Colonic mucosa (tissue), 4 donors: ENCODE data around the gene CCNG1. TPM values are rescaled to one million over a fixed set of nuclear protein-coding genes. Genes with fewer than 3 reads are reported as not detected.
"Not testable (repeated sequence)": the region's sequence is repeated elsewhere in the genome, so short reads cannot be mapped to it uniquely, and the experiment has no call there.

Source experiments
- DNase-seq: peaks from one replicate; pipeline ENCODE4 v3.0.0-alpha.2; 2020
- H3K27ac ChIP-seq: fragments of 200-600 bp; one replicate; pipeline ENCODE4 v1.8.0; 2021
- H3K27me3 ChIP-seq: fragments of 200-600 bp; one replicate; pipeline ENCODE4 v1.8.0; 2021
- H3K36me3 ChIP-seq: fragments of 200-600 bp; one replicate; pipeline ENCODE4 v1.8.0; 2021
- H3K4me1 ChIP-seq: fragments of 200-600 bp; one replicate; pipeline ENCODE4 v1.8.0; 2021; ENCODE audit warnings: mild to moderate bottlenecking
- H3K4me3 ChIP-seq: fragments of 200-600 bp; one replicate; pipeline ENCODE4 v1.8.0; 2021
- H3K9ac ChIP-seq, 2 donors: one replicate each; pipeline ENCODE4 v1.7.0; 2013; ENCODE audit warnings: control low read depth in 2 of 2, low read depth in 2 of 2, low read length in 2 of 2
- H3K9me3 ChIP-seq: fragments of 200-600 bp; one replicate; pipeline ENCODE4 v1.8.0; 2021
- intact Hi-C: fragments of 100-400 bp; cut with DNase I; formaldehyde crosslinking; loops from one replicate; pipeline ENCODE4 v1.14.1; 2022
- total RNA-seq, 2 donors: library from RNA; stranded (reverse); fragmentation: NEBNext Ultra II Directional in 1 of 2; extraction: Animal tissue kit (Norgen Biotek cat#: 25700) in 1 of 2; gene quantifications; one replicate each; pipeline ENCODE4 v1.2.1, GENCODE V29; 2021
- TF ChIP-seq, protein P1 (sequence below): fragments of 200-600 bp; IDR thresholded peaks from one replicate; pipeline ENCODE4 v1.8.0; 2022; ENCODE audit warnings: antibody characterized with exemption, mild to moderate bottlenecking
- donor health status: healthy.
- donor health status: DM: no; HTN: no; CAD: no.
- donor health status: DM: no; HTN: no; CAD: no.

The CCNG1 gene
- total RNA-seq, 2 donors from 2014 or later = 149 to 265 TPM

DNA sequence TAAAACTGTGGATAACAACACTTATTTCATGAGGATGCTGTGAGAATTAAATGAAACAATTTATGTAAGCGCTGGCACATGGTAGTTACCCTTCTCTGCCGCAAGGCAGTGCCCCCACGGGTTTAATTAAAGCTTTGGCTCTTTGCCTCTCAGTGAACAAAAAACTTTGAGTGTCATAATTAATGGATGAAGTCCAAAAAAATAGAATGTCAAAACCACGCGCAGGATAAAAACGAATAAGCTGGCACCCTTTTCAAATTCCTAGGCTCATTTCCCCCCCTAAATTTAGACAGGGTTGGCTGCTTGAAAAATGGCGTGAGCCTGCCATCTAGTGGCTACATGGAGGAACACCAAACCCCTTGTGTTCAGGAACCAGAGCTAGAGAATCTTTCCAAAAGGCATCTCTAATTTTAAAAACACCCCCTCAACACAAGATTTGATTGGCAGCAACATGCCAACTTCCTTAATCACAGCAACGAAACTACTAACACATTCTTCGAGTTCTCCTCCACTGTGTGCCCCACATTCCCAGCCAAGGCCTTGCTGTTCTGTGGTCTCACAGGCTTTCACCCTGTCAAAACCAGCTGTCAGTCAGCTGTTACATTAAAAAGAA lies 29.0 kb upstream of the CCNG1 start:
- DNase-seq = peak; percentile 69
- Histone ChIP-seq H3K27ac (no peak overlapping the region), H3K27me3 (no peaks in the 10 kb centered on the region), H3K4me1 (no peaks in the 10 kb centered on the region), H3K4me3 (no peak overlapping the region), H3K9ac (no peak overlapping the region), H3K36me3 (no peaks in the 10 kb centered on the region), H3K9me3 (no peaks in the 10 kb centered on the region)
- TF ChIP-seq, protein P1, sequence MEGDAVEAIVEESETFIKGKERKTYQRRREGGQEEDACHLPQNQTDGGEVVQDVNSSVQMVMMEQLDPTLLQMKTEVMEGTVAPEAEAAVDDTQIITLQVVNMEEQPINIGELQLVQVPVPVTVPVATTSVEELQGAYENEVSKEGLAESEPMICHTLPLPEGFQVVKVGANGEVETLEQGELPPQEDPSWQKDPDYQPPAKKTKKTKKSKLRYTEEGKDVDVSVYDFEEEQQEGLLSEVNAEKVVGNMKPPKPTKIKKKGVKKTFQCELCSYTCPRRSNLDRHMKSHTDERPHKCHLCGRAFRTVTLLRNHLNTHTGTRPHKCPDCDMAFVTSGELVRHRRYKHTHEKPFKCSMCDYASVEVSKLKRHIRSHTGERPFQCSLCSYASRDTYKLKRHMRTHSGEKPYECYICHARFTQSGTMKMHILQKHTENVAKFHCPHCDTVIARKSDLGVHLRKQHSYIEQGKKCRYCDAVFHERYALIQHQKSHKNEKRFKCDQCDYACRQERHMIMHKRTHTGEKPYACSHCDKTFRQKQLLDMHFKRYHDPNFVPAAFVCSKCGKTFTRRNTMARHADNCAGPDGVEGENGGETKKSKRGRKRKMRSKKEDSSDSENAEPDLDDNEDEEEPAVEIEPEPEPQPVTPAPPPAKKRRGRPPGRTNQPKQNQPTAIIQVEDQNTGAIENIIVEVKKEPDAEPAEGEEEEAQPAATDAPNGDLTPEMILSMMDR = peak; percentile 86
- intact Hi-C loops = loop anchor here (5.0 kb wide), 1 partner anchor 101 kb away; no protein-coding TSS in a partner anchor

GRCh38 chr5:163409384-163409783 lies 28.0 kb upstream of the CCNG1 start:
- H3K36me3 ChIP-seq = no peaks in the 10 kb centered on the region
- H3K9ac ChIP-seq = no peak overlapping the region
- intact Hi-C loops = loop anchor here (5.0 kb wide), 1 partner anchor 102 kb away; no protein-coding TSS in a partner anchor
- H3K27me3 ChIP-seq = no peaks in the 10 kb centered on the region
- no peak for DNase-seq
- H3K27ac ChIP-seq = no peak overlapping the region
- H3K9me3 ChIP-seq = no peaks in the 10 kb centered on the region
- H3K4me3 ChIP-seq = no peak overlapping the region
- no peaks in the 10 kb centered on the region for H3K4me1 ChIP-seq
- TF ChIP-seq, protein P1 = no peak

- TF ChIP-seq, protein P1 = no peak
- H3K27ac ChIP-seq = no peak overlapping the region
- H3K27me3 ChIP-seq = no peaks in the 10 kb centered on the region
- no peak overlapping the region for H3K9ac ChIP-seq
- no peaks in the 10 kb centered on the region for H3K4me1 ChIP-seq
- no peaks in the 10 kb centered on the region for H3K9me3 ChIP-seq
- no peak overlapping the region for H3K4me3 ChIP-seq
- no peak for DNase-seq
- no peaks in the 10 kb centered on the region for H3K36me3 ChIP-seq
- intact Hi-C loops = no loop called here
Observed at GRCh38 chr5:163410505-163410904, 26.9 kb upstream of the CCNG1 start.

- H3K9me3 ChIP-seq, H3K36me3 ChIP-seq, H3K4me1 ChIP-seq, H3K9ac ChIP-seq, DNase-seq, H3K4me3 ChIP-seq, H3K27me3 ChIP-seq, intact Hi-C loops, H3K27ac ChIP-seq: not testable (repeated sequence)
Observed at GRCh38 chr5:163415673-163416072, 21.7 kb upstream of the CCNG1 start.

- Histone ChIP-seq H3K4me1 (no peaks in the 10 kb centered on the region), H3K4me3 (no peak overlapping the region), H3K9me3 (no peaks in the 10 kb centered on the region), H3K36me3 (no peaks in the 10 kb centered on the region), H3K27me3 (no peaks in the 10 kb centered on the region), H3K27ac (no peak overlapping the region), H3K9ac (no peak overlapping the region)
- TF ChIP-seq, protein P1 = no peak
- intact Hi-C loops = no loop called here
- no peak for DNase-seq
Observed at GRCh38 chr5:163424836-163425235, 12.6 kb upstream of the CCNG1 start.

DNA sequence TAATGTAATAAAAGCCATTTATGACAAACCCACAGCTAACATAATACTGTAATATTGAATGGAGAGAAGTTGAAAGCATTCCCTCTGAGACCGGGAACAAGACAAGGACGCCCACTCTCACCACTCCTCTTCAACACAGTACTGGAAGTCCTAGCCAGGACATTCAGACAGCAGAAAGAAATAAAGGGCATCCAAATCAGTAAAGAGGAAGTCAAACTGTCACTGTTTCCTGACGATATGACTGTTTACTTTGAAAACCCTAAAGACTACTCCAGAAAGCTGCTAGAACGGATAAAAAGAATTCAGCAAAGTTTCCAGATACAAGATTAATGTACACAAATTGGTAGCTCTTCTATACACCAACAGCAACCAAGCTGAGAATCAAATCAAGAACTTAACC lies 11.3 kb upstream of the CCNG1 start:
- H3K9me3 ChIP-seq, DNase-seq, H3K4me1 ChIP-seq, H3K9ac ChIP-seq, H3K4me3 ChIP-seq, H3K36me3 ChIP-seq, H3K27me3 ChIP-seq, H3K27ac ChIP-seq, intact Hi-C loops: not testable (repeated sequence)
